Stomach (tissue), 4 donors: ENCODE results near the gene WTAP.

ENCODE experiments used
- CTCF ChIP-seq, 7 experiments: fragments of 450-650 bp in 4 of 7; fragments of 200-600 bp in 3 of 7; sonication (generic) in 3 of 7; IDR thresholded peaks; one replicate each; pipeline ENCODE4 v1.5.1; 2016 to 2019; ENCODE audit warnings: antibody characterized with exemption in 7 of 7, control low read depth in 2 of 7, mild to moderate bottlenecking in 1 of 7
- EP300 ChIP-seq: sonication (generic); formaldehyde crosslinking; IDR thresholded peaks from one replicate; pipeline ENCODE4 v1.6.1; 2017; ENCODE audit warnings: antibody characterized with exemption
- POLR2A ChIP-seq, 4 donors: fragments of 450-650 bp; IDR thresholded peaks; one replicate each; pipeline ENCODE4 v1.6.1; 2016; ENCODE audit warnings: antibody characterized with exemption in 4 of 4, control low read depth in 2 of 4, mild to moderate bottlenecking in 1 of 4, moderate library complexity in 1 of 4
- POLR2AphosphoS5 ChIP-seq, 3 donors: sonication (generic); formaldehyde crosslinking; IDR thresholded peaks; one replicate each; pipeline ENCODE4 v1.6.1; 2016; ENCODE audit warnings: antibody characterized with exemption in 3 of 3

- TF ChIP-seq CTCF (IDR thresholded peaks at IDR 0.05) (no peak), POLR2A (IDR thresholded peaks at IDR 0.05) (no peak), POLR2AphosphoS5 (IDR thresholded peaks at IDR 0.05) (peak in 1 of 3 donors; percentile 20), EP300 (no peak)
These were observed 38.3 kb upstream of the WTAP start for GRCh38 chr6:159689001-159689400.
